Dedifferentiated amniotic fluid mesenchymal stem cell (primary cell): ENCODE data around the gene MICAL2.

Source experiments
- DNase-seq: peaks from one replicate; pipeline ENCODE4 v3.0.0-alpha.2; 2016; ENCODE audit errors: extremely low spot score

The MICAL2 gene

DNA sequence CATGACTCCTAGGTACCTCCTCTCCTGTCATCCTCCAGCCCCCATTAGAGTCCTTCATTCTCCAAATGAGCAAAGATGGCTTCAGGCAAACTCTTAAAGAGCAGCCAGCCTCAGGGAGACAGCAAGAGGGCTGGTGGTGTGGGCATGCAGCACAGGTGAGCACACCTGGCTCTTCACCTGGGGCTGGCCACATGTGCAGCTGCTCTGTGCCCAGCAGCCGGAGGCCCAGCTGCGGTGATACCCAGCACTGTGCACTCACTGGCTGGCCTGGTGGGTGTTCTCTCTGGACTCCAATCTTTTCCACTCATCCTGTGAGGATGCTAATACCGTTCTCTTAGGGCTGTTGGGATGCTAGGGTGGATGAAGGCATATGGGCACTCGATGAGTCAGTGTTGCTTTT, 160.9 kb downstream of the MICAL2 start:
- DNase-seq: no peak

DNA sequence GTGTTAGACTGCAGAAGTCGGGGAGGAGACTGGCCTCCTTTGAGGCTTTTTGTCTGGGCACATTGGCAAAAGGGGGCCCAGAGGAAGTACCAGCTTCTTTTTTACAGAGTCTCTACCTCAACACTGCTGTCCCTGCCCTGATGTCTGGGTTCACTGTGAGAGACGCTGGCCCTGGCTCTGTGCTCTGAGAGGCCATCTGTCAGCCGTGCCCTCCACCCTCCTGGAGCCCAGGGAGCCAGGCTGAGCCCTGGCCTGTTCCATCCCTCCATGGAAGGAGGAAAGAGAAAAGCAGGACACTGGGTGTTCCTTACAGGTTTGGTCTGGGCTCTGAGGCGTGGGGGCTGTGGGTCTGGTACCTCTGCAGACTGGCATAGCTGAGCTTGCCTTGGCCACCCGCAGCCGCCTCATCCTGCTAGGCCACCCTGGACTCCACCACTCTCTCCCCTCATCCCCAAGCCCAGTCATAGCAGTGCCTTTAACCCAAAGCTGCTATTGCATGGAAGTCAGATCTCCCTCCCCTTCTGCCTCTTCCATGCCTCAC, 161.5 kb downstream of the MICAL2 start:
- no peak for DNase-seq

DNA sequence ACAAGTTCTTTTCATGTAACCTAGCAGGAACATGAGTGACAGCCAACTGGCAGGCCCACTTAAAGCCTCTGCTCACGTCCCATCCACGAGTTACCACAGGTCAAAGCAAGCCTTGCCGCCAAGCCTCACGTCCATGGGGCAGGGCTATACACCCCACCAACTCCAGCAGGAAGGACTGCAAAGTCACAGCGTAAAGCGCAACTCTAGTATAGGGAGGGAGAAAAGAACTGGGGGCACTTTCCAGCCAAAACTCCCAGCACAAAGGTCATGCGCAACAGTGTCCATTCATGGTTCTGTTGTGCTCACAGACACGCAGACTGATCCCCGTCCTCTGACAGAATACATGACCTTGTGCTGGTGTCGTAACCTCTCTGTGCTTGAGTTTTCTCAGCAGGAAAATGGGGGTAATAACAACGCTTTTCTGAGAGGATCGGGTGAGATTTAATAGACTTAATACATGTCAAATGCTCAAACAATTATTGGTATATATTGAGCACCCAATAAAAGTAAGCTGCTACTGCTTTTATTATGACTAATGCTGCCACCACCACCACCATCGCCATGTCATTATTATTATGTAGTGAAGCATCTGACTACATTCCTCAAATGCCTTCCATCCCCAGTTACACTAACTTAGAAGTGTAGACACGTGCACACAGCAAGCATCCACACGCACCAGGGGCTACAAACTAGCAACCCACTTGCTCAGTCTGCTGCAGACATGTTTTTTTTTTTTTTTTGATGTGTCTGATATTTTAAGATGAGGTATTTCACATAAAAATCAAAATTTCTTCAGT, 162.6 kb downstream of the MICAL2 start:
- peak; percentile 19 for DNase-seq

DNA sequence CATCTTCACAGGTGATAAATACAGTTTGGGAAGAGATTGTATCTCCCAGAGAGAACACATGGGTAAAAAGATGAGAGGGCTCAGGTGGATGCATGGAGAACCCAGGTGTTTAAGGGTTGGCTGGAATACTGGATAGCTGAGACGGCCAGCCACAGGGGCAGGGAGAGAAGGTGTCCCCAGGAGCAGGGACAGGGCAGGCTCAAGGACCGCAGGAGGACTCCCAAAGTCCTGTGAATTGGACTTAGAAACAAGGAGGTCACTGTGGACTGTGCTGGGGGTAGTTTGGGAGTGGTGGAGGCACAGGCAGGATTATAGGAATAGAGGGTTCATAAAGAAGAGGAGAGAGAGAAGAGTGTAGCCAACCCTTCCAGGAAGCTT, 163.2 kb downstream of the MICAL2 start:
- no peak for DNase-seq

DNA sequence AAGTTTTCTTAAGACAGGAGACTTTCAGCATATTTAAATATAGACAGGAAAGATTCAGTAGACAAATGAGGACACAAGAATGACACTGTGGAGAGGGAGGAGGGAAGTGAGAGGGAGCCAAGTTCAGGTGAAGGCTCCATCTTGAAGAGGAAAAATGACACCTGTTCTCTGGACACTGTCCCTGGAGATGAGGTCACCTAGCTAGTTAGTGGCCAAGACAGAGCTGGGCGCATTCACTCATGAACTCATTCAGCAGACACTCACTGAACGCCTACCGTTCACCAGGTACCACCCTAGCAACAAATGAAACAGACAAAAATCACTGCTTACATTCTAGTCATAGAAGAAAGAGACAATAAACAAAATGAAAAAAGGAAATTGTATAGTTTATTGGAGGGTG, 163.7 kb downstream of the MICAL2 start:
- DNase-seq: no peak

DNA sequence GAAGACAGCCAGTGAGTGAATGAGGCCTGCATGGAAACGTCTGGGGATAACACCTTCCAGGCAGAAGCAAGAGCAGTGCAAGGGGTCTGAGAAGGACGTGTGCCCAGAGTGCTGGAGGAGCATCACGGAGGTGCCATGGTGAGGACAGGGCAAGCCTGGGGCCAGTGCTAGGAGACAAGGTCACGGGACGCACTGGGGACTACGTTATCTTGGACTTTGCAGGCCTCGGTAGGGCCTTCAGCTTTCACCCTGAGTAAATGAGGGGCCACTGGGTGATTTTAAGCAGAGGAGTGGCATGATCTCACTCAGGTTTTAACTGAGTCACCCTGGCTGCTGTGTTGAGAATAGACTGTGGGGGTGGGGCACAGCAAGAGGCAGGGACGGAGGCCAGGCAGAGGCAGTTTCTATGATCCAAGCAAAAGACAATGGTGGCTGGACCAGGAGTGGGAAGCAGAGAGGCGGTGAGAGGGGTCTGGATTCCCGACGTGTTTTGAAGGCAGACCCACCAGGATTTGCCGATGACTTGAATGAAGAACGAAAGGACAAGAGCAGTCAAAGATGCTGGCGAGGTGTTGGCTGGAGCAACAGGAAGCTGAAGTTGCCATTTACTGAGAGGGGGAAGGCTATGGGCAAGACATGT, 164.3 kb downstream of the MICAL2 start:
- no peak for DNase-seq

DNA sequence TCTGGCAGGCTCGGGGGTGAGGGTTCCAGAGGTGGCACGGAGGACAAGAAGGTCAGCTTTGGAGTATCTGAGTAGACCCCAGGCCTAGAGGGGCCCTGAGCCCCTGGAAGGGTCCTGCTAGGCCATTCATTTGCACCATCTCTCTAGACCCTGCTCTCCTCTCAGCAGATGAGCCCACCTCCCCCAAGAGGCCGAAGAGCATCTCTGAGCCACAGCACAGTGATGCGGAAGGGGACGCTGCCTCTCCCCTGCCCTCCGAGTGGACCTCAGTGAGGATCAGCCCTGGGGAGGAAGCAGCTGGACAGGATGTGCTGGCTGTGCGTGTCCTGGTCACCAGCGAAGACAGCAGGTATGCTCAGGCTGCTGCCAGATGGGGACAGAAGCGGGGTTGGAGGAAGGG, 165.4 kb downstream of the MICAL2 start:
- DNase-seq: no peak

DNA sequence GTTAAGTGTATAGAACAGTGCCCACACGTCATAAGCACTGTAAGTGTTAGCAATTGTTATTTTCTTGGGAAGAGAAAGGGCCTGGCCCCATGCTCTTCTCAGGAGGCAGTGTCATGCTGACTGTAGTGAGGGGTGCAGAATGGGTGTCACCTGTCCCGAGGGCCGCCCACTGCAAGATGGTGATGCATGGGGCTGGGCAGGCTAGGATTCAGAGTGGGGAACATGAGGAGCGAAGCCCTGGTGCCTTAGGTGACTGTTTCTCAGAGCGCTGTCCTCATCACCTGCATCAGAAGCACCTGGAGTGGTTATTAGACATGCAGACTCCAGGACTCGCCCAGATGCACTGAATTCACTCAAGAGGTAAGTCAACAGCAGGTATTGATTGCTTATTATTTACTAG, 166.0 kb downstream of the MICAL2 start:
- no peak for DNase-seq

DNA sequence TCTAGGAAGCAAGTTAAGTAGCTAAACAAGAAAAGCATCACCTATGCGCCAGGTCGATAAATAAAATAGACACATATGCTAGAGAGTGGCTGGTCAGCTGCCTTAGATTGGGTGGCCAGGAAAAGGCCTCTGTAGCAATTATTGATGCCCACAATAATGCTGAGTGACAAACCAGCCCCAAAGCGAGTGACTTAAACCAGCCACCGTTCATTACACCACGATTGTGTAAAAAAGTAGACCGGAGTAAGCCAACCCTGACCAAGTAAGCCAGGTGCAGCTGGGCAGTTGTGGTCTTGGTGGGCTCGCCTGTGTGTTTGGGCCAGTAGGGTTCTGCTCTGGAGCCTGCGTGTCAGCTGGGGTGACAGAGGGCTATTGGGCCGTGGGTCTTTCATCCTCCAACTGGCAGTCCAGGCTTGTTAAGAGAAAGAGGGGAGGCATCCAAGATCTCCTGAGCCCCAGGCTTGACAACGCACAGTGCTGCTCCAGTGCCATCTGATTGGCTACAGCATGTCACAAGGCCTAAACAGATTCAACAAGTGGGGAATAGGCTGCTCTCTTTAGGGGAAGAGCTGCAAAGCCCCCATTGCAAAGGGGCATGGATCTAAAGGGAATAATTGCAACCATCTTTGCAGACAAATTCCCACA, 166.6 kb downstream of the MICAL2 start:
- no peak for DNase-seq

DNA sequence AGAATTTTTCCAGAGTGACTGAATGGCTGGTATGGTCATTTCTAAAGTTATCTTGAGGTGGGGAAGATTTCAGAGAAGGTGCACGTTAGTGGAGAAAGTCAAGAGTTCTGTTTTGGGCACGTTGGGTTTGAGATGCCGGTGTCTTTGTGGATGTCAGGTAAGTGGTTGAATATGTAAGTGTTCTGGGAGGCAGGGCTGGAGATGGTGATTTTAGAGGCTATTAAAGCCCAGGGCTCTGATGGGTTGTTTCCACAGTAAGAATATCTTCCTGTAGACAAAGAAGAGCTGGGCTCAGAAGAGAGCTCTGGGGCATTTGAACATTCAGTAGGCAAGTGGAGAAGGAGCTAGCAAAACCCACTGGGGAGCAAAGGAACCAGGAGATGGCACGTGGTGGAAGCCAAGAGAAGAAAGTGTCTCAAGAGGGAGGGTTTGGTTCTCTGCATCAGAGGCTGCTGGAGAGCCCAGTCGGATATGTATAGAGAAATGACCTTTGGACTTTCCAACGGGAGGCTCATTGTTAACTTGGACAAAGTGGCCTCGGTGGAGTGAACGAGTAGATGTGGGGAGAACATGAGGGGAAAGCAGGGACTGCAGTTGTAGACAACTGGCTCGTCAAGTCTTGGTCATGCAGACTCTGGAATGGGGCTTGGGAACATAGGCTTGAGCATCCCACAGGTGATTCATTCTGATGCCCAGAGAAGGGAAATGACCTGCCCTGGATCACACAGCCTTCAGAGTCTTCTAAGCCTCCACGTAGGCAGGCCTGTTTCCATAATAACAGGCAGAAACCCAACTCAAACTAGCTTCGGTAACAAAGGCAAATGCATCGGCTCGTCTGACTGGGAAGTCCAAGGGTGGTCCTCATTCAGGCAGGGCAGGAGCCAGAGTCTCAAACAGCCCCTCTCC, 168.6 kb downstream of the MICAL2 start:
- DNase-seq: no peak

DNA sequence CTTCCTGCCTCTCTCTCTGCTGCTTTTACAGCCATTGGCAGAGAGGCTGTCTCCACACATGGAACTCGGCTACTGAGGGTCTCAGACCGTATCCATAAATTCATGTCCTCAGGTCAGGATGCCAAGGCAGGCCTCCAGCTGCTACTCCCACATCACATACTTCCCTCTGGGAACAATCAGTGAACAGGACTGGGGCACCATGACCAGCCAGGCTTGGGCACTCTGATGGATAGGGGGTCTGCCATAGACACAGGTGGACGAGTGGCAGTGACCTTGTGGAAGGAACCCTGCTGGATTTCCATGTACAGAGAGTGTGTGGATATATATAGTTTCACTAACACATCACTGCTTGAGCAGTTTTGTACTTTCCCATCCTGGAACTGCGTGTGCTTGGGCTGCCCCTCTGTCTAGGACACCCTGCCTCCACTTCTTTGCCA, 169.3 kb downstream of the MICAL2 start:
- no peak for DNase-seq

DNA sequence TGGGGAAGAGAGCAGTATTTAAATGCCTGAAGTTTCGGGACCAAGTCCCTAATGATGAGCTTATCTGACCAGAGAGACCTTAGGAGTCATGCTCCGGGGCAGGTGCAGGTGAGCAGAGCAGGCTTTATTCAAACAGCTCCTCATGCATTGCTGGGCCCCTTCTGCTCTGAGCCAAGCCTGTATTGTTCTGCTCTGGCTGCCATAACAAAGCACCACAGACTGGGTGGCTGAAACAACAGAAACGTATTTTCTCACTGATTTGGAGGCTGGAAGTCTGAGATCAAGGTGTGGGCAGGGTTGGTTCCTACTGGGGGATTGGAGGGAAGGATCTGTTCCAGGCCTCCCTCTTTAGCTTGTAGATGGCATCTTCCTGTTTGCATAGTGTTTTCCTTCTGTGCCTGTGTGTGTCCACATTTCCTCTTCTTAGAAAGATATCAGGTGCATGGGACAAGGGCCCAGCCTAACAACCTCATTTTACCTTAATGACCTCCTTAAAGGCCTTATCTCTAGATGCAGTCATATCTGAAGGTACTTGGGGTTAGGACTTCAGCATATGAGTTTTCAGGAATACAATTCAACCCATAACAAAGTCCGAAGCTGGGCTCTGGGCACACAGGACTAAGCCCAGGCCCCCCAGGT, 169.9 kb downstream of the MICAL2 start:
- no peak for DNase-seq

DNA sequence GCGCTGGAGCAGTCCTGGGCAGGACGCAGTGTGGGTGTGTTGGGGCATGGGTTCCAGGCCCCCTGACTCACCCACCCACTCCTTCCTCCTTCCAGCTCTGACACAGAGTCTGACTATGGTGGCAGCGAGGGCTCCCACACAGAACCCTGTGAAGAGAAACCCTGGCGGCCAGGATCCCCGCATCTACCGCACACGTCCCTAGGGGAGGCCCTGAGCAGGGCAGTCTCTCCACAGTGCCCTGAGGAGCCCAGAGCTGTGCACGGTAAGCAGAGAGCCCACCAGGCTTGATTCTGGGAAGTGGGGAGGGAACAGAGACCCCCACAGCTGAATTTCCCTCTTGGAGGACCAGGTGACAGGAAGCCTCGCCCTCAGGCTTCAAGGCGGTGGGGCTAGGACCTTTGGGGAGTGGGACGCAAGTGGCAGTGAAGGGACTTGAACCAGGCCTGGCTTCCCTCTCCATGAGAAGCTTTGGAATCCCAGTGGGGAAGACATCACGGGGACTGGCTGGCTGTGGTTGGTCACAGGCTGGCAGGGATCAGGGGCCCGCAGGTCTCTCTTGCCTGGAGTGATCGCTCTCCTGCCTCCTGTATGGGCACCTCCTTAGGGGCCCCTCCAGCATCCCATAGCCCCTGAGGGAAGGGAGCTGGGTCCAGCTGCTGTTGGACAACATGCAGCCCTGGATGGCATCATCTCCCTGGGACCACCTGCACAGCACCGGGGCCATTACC, 170.6 kb downstream of the MICAL2 start:
- DNase-seq: no peak

DNA sequence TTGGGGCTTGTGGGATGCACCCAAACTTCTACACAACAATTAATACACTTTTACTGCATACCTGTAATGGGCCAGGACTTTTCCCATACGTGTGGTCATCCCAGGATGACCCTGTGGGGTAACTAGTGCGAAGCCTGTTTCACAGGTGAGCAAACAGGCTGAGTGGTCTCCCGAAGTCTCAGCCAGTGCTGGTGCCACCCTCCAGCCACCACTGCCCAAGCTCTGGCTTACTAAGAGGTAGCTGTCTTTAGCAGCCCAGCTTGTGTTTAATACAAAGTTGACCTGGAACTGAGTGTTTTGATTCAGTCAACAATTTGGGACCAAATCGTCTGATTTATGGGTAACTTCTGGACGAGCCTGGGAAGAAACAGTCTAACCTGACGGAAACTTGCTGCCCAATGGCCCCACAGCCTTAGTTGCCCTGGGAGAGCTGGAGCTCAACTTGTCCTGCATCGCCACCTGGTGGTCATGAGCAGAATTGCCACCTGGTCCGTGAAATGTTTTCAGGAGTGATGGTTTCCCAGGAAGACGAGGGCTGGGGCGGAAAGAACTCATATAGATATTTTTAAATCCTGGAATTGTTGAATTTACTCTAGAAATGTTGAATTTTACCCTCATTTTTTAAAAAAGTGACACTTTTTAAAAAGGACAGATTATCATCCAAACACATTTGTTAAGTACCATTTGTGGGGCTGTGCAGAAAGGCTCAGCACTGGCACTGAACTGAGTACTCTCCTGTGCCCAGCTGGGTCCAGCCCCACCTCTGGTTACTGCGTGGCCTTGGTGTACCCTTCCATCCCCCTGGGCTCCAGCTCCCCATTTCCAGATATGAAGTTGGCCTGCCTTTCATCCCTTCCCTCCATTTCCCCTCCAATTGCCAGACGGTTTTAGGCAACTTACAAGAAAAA, 171.4 kb downstream of the MICAL2 start:
- DNase-seq: peak; percentile 80

DNA sequence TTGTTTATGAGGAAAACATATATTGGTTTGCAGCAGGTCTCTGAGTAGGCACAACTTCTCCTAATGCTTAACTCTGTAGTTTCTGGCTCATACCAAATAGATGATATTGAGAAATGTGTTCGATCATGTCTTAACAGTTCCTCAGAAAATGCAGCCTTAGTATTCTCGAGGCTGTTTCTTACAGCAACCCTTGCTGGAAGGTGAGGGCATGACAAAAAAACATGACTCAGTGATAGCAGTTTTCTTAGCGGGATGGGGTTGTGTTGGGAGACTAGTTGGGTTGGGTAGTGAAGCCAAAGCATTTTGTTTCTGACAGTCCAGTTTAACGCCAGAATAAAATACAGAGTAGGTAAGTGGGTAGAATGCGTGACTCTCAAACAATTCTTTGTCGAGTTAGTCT, 172.3 kb downstream of the MICAL2 start:
- no peak for DNase-seq

DNA sequence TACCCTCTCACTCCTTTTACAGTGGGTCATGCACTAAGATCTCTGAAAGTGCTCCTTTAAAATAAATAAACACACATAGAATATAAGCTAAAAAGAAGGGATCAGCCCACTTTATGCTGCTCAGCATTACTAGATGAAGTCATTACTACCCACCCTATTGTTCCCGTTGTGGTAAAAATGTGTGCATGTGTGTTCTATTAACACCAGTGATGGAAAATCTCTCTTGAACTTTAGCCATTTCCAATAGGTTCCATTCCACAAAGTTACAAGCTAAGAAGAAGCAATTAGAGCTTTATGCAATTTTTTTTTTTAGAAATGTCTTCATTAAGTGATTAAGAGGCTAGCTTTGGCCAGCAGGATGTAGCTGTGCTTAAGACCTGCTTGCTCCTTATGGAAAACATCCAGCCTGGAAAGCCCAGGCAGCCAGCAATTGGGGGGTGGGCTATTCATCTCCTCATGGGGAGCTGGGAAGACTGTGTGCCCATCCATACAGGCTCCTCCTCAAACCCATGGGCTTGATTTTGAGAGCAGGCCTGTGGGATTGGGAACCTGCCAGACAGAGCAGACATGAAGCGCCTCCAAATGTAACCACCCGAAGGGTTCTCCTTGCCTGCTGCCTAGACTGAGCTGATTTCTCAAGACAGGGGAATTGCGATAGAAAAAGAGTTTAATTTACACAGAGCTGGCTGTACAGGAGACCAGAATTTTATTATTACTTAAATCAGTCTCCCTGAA, 174.1 kb downstream of the MICAL2 start:
- no peak for DNase-seq

DNA sequence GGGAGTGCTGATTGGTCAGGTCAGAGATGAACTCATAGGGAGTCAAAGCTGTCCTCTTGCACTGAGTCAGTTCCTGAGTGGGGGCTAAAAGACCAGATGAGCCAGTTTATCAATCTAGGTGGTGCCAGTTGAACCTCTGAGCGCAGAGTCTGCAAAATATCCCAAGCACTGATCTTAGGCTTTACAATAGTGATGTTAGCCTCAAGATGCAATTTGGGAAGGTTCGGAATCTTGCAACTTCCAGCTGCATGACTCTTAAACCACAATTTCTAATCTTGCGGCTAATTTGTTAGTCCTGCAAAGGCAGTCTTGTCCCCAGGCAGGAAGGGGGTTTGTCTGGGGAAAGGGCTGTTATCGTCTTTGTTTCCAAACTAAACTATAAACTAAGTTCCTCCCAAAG, 174.7 kb downstream of the MICAL2 start:
- peak; percentile 76 for DNase-seq

DNA sequence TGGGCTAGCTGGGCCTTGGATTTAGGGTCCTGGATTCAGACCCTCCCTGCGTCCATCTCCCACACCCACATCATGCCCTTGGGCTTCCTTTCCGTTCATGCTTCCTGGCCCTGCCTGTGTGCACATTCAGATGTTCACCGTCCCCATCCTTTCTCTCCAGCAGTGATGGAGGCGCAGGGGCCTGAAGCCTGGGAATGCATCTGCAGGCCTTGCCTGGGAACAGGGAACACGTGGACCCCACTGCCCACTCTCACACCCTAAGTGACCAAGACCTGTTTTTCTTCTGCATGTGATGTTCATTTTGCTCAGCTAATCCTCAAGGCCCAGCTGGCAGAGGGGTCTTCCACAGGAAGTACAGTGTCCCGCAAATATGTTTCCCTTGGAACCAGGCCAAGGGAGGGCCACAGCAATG, 175.4 kb downstream of the MICAL2 start:
- DNase-seq: no peak

DNA sequence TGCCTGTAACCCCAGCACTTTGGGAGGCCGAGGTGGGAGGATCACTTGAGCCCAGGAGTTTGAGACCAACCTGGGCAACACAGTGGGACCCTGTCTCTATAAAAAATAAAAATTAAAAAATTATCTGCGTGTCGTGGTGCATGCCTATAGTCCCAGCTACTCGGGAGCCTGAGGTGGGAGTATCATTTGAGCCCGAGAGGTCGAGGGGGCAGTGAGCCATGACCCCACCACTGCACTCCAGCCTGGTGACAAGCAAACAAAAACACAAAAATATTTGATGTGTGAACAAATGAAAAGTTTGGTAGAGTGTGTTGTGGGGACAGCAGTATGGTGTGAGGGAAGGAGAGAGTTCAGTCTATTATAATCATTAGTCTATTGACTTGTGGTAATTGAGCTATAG, 176.2 kb downstream of the MICAL2 start:
- DNase-seq: no peak
